CD4-positive, alpha-beta T cell treated with Interleukin-4 for 1 hour (primary cell): ENCODE data around the gene DLG1.

ENCODE experiments used
- DNase-seq, 2 donors: peaks; one replicate each; pipeline ENCODE4 v3.0.0-alpha.2; 2020 to 2022

Gene DLG1

DNA sequence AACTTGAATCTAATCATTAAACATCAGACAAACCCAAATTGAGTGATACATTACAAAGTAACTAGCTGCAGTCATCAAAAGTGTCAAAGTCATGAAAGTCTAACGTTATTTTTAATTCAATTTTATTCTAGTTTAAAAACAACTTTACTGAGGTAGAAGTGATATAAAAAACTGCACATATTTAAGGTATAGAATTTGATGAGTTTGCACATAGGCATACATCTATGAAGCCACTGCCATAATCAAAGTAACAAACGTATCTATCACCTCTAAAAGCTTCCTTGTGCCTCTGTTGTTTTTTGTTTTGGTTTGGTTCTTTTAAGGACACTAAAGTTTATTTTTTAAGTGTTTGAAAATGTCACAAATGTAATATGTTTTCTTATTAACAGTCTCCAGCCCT lies 130.9 kb downstream of the DLG1 start:
- DNase-seq: no peak

DNA sequence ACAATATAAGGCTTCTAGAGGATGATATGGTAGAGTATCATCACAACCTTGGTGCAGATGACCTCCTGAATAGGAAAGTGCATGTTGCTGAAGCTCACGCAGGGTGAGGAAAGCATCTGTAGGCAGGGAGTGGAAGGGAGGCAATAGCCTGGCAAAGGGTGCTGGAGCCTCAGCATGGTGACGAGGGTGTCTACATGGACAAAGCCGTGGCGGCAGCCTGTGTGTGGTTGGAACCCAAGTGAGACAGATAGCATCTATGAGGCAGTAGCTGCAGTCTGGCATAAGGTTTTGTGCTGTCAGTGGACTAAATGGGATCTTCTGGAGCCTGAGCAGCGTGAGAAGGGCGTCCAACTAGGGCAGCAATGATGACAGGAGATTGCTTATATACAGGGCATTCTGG lies 132.5 kb downstream of the DLG1 start:
- DNase-seq: no peak

DNA sequence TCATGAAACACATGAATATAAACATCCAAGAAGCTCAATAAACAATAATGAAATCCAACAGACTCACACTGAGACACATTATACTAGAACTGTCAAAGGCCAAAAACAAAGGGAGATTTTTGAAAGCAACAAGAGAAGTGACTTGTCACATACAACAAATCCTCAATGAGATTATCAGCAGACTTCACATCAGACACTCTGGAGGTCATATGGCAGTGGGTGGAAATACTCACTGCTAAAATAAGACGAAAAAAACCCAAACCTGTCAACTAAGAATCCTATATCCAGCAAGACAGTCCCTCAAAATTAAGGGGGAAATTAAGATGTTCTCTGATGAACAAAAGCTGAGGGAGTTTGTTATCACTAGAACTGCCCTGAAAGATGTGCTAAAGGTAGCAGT lies 143.4 kb downstream of the DLG1 start:
- DNase-seq: no peak

DNA sequence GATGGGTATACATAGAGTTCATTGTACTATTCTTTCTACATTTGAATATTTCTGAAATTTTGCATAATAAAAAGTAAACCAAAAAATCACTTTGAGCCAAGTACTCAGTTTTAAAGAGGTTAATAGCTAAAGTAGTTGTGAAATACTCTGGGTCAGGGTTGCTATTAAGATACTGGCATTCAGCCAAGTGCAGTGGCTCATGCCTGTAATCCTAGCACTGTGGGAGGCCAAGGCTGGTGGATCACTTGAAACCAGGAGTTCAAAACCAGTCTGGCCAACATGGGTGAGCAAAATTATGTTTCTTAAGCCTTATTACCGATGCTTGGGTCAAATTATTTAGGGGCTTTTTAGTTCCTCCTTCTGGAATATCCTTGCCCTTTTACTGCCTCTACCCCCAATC lies 146.8 kb downstream of the DLG1 start:
- DNase-seq: no peak

DNA sequence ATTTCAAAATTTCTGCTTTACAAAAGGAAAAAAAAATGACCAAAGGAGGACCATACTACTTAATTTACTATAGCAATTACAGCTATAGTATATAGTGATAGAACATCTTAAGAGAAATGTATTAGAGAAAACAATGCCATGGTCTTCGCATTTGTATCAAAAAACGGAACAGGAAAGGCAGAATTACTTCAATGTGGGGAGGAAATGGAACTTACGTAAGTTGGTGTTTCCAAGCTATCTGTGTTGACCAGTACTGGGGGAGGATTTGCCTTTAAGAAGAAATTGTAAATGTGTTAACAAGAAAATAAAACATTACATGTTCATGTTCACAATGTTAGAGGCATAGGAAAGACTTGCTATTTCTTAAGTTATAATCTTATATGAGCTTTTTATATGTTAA lies 148.9 kb downstream of the DLG1 start:
- no peak for DNase-seq

DNA sequence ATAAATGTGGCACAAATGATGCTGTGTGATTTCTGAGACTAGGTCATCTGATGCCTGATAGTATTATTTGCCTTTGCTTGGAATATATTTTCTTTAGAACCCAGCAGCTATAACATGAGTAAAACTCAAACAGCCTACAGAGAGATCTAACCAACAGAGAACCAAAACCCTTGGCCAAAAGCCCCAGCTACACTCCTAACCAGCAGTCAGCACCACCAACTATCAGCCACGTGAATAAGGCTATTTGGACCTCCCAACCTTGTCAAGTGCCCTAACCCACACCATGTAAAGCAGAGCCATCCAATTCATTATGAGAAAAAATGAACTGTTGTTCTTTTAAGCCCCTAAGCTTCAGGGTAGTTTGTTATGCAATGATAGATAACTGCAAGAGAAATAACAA lies 154.2 kb downstream of the DLG1 start:
- no peak for DNase-seq

DNA sequence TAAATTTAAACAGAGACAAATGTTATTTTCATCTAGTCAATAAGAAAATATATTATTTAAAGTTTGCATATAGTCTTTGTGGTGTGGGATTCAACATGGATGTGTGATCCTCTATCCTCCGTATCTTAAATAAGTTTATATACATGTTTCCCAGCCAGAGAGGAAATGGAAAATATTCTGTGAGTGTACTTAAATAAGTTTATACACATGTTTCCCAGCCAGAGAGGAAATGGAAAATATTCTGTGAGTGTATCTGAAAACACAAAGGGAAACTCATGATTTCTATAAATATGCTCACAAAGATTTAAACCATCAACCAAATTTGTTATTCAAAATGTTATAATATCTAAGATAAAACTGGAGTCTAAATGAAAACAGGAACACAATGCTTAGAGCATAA lies 158.8 kb downstream of the DLG1 start:
- no peak for DNase-seq

DNA sequence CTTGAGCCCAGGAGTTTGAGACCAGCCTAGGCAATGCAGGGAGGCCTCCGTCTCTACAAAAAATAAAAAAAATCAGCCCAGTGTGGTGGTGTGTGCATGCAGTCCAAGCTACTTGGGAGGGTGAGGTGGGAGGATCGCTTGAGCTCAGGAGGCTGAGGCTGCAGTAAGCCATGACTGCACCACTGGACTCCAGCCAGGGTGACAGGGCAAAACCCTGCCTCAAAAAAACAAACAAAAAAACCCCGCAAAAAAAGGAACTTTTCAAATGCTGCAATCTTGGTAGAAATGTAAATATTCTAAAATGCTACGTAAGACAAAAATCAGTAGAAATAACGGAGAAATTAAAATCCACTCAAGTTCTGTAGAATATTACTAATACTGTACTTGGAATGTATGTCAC lies 160.7 kb downstream of the DLG1 start:
- DNase-seq: peak in 1 of 2 donors; percentile 55

DNA sequence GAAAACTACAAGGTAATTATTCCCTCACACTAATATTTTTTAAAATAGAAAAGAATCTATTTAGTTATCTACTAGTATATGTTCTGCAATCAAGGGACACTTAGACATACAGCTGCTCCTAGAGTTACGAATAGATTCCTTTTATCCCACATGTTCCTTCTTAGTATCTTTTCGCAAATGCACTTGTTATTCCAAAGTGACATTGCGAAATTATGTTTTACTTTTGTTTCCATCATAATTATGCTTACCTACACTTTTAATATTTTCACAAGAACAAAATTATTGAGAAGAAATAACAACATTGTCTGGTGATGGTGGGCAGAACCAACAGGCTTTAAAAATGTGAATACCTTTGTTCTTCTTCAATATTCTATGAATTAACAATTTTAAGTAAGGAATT lies 161.7 kb downstream of the DLG1 start:
- DNase-seq: no peak

DNA sequence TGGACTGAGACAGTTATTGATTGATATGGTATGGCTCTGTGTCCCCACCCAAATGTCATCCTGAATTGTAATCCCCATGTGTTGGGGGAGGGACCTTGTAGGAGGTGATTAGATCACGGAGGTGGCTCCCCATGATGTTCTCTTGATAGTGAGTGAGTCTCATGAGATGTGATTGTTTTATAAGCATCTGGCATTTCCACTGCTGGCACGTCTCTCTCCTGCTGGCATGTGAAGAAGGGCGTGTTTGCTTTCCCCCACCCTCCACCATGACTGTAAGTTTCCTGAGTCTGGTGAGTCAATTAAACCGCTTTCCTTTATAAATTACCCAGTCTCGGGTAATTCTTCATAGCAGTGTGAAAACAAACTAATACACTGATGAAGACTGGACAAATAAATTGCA lies 163.2 kb downstream of the DLG1 start:
- DNase-seq: no peak

DNA sequence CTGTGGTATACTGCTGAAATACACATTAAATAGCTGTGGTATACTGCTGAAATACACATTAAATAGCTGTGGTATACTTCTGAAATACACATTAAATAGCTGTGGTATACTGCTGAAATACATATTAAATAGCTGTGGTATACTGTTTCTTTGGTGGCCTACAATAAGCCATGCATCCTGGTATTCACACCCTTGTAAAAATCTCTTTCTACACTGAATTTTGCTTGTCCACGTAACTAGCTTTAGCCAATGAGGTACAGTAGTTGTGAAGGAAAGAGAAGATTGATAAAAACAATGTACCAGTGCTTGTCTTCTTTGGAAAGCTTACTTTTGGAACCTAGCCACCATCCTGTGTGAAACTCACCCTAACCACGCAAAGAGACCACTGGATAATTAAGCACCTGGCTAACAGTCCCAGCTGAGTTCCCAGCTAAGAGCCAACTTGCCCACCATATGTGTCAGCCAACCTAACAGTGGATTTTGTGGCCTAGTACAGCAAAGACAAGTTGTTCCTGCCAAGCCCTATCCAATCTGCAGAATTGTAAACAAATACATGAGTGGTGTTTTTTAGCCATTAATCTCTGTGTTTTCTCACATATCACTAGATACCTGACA lies 165.4 kb downstream of the DLG1 start:
- no peak for DNase-seq

DNA sequence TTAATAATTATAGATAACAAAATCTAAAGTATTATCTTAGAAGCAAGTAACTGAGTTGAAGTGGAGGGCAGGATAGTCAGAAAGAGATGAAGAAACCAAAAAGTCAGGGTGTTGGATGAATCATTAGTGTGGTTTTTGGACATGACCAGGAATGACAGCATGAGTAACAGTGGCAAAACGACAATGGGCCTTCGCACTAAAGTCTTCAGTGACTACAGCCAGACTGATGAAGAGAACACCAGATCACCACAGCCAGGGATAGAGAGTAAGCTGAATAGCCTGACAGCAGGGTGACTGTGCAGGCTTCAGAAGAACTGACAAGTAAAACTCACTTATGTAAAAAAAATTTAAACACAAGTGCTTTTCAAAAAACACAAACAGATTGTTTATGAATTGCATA lies 172.8 kb downstream of the DLG1 start:
- DNase-seq: no peak

DNA sequence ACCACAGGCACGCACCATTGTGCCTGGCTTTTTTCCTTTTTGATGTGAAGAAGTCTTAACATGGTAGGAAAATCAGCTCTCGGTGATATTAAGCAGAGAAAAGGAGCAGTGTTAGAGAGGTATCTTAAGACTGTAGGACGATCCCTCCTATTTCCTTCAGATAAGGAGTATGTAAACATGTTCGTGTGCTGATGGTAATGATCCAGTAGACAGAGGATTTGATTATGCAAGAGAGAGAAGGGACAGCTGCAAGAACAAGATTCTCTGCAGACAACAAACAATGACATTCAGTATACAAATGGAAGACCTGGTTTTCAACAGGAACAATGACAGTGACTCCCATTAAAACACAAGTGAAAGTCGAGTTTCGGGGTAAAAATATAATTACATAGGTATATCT lies 173.7 kb downstream of the DLG1 start:
- DNase-seq: no peak

DNA sequence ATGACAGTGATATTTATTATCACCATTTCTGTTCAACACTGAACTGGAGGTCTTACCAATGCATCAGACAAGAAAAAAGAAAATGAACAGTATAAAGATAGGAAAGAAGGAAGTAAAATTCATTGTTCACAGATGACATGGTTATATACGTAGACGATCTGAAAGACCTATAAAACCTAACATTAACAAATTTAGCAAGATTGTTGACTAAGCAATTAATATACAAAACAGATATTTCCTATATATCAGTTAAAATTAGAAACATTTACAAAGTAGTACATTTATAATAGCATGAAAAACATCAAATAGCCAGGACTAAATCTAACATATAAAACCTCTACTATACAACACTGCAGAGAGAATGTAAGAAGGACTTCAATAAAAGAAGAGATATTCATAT lies 176.0 kb downstream of the DLG1 start:
- DNase-seq: no peak

DNA sequence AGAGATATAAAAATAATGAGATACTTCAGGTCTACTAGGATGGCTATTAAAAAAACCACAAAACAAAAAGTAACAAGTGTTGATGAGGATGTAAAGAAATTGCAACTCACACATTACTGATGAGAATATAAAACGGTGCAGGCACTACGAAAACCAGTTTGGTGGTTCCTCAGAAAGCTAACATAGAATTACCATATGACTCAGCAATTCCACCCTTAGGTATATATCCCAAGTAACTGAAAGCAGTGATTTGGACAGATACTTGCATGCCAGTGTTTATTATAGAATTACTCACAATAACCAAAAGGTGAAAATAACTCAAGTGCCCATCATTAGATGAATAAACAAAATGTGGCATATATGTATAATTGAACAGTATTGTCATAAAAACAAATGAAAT lies 181.3 kb downstream of the DLG1 start:
- DNase-seq: no peak

DNA sequence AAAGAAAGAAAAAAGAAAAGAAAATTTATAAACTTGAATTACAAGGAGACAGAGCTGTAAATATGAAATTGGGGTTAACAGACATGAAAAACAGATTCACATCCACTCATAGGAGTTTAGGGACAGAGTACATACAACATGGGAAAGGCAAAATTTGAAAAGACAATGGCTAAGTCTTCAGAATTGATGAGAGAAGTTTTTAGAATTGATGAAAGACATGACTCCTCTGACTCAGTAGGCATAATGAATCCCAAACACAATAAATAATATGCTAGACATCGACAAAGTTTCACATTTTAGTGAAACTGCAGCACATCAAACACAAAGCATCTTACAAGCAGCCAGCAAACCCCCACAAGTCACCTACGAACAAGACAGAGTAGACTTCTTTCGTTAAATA lies 184.4 kb downstream of the DLG1 start:
- no peak for DNase-seq

DNA sequence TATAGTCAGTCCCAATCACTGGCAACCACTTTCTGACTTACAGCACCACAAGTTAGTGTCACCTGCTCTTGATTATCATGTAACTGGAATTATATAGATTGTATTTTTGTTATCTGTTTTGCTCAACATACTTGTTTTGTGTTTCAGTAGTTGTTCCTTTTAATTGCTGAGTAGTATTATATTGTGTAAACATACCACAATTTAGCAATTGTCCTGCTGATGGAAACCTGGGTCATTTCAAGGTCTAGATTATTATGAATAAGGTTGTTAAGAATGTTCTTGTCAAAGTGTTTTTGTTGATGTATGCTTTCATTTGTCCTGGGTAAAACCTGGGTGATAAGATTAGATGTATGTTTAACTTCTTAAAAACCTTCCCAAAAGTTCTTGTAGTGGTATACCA lies 186.7 kb downstream of the DLG1 start:
- no peak for DNase-seq

DNA sequence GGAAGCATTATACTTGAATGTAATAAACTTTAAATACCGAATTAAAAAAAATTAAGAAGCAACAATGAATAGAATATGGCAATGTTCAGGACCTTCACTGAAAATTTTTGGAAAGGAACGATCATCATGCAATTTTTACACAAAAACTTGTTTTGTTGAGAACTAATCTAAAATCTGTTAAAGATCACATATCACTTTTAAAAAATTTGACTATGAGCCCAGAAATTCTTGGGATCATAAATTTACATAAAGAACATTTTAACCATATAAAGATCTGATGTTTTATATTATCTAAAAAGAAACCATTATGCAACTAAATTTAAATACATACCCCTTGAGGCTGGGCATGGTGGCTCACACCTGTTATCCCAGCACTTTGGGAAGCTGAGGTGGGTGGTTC lies 192.6 kb downstream of the DLG1 start:
- no peak for DNase-seq

DNA sequence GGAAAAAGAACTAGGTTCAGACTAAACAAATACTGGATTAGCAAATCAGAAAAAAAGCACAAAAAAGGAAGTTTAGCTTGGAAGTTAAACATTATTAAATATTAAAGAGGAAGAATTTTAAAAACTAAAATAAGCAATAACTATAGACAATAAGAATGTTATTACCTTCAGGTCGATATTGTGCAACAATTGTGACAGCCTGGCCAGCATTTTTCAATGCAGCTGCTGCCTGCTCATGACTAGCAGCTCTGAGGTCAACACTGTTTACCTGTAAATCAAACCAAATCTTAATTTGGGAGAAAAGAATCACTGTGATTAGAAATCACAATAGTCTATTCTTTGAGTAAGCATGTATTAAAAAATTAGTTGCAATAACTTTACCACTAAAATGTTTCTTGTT lies 193.7 kb downstream of the DLG1 start:
- DNase-seq: no peak

DNA sequence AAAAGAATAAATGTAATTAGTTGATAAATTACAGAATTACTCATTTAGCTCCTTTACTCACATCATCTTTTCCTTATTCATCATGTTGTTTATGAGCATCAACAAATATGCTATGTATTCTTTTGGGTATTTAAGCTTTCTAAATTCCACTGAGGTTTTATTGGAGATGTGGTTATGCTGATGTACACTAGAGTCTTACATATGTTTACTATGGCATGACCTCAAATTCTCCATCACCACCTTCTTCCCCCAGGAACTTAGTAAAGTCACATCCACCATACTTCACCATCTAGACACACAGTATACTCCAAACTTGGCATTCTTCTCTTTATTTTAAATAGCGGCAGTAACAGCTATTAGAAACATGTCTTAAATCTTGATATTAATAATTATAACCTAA lies 194.6 kb downstream of the DLG1 start:
- DNase-seq: no peak

DNA sequence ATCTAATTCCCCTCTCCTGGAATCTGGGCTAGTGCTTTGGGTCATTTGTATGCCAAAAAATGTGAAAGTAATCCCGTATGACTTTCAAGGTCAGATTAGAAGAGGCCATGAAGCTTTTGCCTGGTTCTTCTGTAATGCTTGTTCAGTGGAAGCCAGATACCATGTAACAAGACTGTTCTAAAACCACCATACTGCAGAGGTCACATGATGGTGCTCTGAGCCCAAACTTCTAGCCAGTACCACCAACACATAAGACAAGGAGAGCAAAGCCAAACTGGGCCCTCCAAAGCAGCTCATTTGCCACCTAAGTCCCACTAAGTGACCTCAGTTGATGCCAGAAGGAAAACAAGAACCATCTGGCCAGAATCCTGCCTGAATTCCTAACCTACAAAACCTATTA lies 204.5 kb downstream of the DLG1 start:
- DNase-seq: no peak

DNA sequence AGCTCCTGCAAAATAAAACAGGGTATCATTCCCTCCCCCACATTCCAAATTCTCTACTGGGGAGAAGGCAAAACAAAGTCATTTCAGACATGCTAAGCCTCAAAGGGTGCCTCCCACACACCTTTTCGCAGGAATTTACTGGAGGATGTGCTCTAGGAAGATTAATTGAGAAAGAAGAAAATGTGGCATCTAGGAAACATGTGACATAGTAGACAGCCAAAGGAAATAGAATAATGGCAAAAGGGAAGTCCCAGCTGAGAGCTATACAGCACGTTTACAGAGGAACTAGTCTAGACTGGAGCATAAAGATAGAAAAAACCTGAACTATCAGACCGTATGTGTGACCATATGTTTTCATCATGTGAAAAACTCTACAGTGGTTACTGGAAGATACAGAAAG lies 210.0 kb downstream of the DLG1 start:
- DNase-seq: no peak

DNA sequence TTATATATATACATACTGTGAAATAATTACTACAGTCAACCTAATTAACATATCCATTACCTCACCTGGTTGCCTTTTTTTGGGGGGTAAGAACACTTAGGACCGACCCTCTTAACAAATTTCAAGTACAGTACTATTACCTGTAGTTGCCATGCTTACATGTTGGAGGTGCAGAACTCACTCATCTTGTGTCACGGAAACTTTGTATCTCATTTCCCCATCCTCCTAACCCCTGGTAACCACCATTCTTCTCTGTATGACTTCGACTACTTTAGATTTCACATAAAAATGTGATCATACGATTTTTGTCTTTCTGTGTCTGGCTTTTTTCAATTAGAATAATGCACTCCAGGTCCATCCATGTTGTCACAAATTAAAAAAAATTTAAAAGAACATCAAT lies 213.3 kb downstream of the DLG1 start:
- no peak for DNase-seq

DNA sequence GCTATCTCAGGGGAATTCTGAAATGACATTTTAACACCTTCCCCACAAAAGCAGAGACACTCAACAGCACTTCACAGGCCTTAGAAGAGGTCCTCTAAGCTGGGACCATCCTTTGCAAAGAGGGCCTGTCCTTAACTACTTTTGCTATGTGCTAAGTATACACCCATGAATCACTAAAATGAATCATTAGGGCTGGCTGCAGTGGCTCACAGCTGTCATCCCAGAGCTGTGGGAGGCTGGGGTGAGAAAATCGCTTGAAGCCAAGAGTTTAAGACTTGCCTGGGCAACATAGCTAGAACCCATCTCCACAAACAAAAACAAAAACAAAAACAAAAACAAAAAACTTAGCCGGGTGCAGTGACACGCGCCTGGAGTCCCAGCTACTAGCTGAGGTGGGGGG lies 214.9 kb downstream of the DLG1 start:
- DNase-seq: no peak

DNA sequence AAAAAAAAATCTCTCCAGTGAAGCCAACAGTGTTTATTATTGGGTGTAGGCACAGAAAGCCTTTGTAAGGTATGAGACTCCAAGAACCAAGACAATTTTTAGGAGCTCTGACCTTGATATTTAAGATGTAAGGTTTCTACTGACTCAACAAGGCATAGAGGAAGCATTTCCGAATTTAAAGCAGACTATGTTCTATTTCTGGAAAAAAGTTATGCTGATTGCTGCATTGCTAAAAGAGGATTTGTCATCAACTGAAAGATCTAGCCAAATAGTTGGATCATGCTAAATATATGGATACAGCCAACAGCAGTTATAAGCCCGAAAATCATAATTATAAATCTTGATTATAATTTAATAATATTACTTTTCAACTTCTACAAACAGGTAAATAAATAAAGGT lies 215.5 kb downstream of the DLG1 start:
- DNase-seq: no peak

DNA sequence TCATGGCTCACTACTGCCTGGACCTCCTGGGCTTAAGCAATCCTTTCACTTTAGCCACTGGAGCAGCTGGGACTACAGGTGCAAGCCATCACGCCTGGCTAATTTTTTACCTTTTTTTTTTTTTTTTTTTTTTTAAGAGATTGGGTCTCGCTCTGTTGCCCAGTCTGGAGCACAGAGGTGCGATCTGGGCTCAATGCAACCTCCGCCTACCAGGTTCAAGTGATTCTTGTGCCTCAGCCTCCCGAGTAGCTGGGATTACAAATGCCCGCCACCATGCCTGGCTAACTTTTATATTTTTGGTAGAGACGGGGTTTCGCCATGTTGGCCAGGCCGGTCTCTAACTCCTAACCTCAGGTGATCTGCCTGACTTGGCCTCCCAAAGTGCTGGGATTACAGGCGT lies 218.1 kb downstream of the DLG1 start:
- no peak for DNase-seq
